ENCODE data around the gene ENTR1. TPM values are rescaled to one million over a fixed set of nuclear protein-coding genes. Genes with fewer than 3 reads are reported as not detected.

Gene ENTR1
- total and polyA plus RNA-seq, 2 of the 13 experiments (the other 11 are each of a cell fraction or from before 2014, with no cell fraction given), result 70.1 to 76.4 TPM

- TF ChIP-seq PTBP1 (IDR thresholded peaks at IDR 0.05; ENCODE audit: low read depth, low read length, poor library complexity, severe bottlenecking) (peak; percentile 50), KLF6 (CRISPR knock-in tag; IDR thresholded peaks at IDR 0.05) (no peak), RFX5 (IDR thresholded peaks at IDR 0.05; ENCODE audit: low read depth, low read length) (no peak), ZNF468 (CRISPR knock-in tag; IDR thresholded peaks at IDR 0.05) (no peak), ZNF274 (CRISPR knock-in tag; IDR thresholded peaks at IDR 0.05) (no peak), ZNF256 (CRISPR knock-in tag; conservative IDR thresholded peaks at IDR 0.05) (0 out of 2 replicates have a peak, but pooled peaks have one; percentile 32), SP2 (CRISPR knock-in tag; IDR thresholded peaks at IDR 0.05) (no peak), NONO (IDR thresholded peaks at IDR 0.05) (no peak), NONO (CRISPR knock-in tag; conservative IDR thresholded peaks at IDR 0.05) (no peak), PHF20 (CRISPR knock-in tag; IDR thresholded peaks at IDR 0.05) (no peak), ZBTB26 (CRISPR knock-in tag; IDR thresholded peaks at IDR 0.05; ENCODE audit: borderline replicate concordance) (no peak), ZNF331 (CRISPR knock-in tag; IDR thresholded peaks at IDR 0.05) (no peak), NCOA1 (CRISPR knock-in tag; IDR thresholded peaks at IDR 0.05) (no peak), USF2 (IDR thresholded peaks at IDR 0.05; ENCODE audit: low read depth, low read length) (no peak), USF2 (CRISPR knock-in tag; IDR thresholded peaks at IDR 0.05; ENCODE audit: borderline replicate concordance) (no peak), ATF1 (CRISPR knock-in tag; IDR thresholded peaks at IDR 0.05) (no peak), ZBTB7B (CRISPR knock-in tag; IDR thresholded peaks at IDR 0.05) (no peak), ARNTL (CRISPR knock-in tag; IDR thresholded peaks at IDR 0.05) (no peak), ARHGAP35 (CRISPR knock-in tag; IDR thresholded peaks at IDR 0.05; ENCODE audit: borderline replicate concordance) (no peak), ZNF337 (CRISPR knock-in tag; IDR thresholded peaks at IDR 0.05; ENCODE audit: borderline replicate concordance, low read depth) (no peak), BCL3 (CRISPR knock-in tag; IDR thresholded peaks at IDR 0.05) (peak; percentile 48; the same call in 1 of the 2 replicates), NFRKB (IDR thresholded peaks at IDR 0.05) (no peak), ARNT2 (CRISPR knock-in tag; IDR thresholded peaks at IDR 0.05; ENCODE audit: low read depth) (no peak), PHF21A (CRISPR knock-in tag; IDR thresholded peaks at IDR 0.05) (0 out of 2 replicates have a peak, but pooled peaks have one; percentile 27)
Measured at GRCh38 chr9:136409557-136410455, 608 bp downstream of the ENTR1 start (continued).

Data from HepG2 (cell line).